GM10248 (cell line): Measurements from ENCODE around the gene HJURP.

Experiments used
- CTCF ChIA-PET: fragments of 300-600 bp; sonication (Branson Sonifier 250); formaldehyde crosslinking; extraction: SDS; loops from one replicate; lab custom pipeline; 2021; ENCODE audit warnings: antibody characterized with exemption; lab: Yijun Ruan, JAX
- POLR2A ChIA-PET: fragments of 350-650 bp; sonication (Branson Sonifier 250); formaldehyde crosslinking; extraction: SDS; loops from one replicate; lab custom pipeline; 2020; ENCODE audit warnings: antibody characterized with exemption; lab: Yijun Ruan, JAX
- DNase-seq: peaks from one replicate; pipeline ENCODE4 v3.0.0; 2012; ENCODE audit errors: extremely low spot score
- CTCF ChIP-seq: IDR thresholded peaks from 2 replicates; pipeline ENCODE4 v1.5.1; 2012; ENCODE audit warnings: mild to moderate bottlenecking, low read depth; ENCODE audit errors: extremely low read depth, missing control alignments, control extremely low read depth

HJURP gene

GRCh38 chr2:233857511-233858141 lies 3.3 kb upstream of the HJURP start:
- POLR2A ChIA-PET: no interaction called here

GRCh38 chr2:233856184-233856583 lies 1.8 kb upstream of the HJURP start:
- ChIA-PET CTCF (interaction anchor here (1.5 to 2.5 kb wide), 4 partner anchors 9 to 18 kb away, joined by 3 to 19 read pairs (median 8); no protein-coding TSS in a partner anchor), POLR2A (no interaction called here)
- DNase-seq: no peak
- no peak for TF ChIP-seq CTCF

More at GRCh38 chr2:233857511-233858141, 3.3 kb upstream of the HJURP start:
- no peak for DNase-seq
- TF ChIP-seq CTCF: peak; percentile 68
- CTCF ChIA-PET: interaction anchor here (0.7 to 2.5 kb wide), 17 partner anchors 8 to 643 kb away, joined by 3 to 19 read pairs (median 4); partner anchors contain the start of genes MSL3B and TRPM8

- DNase-seq: no peak
- ChIA-PET CTCF (interaction anchor here (1.6 to 2.2 kb wide), 2 partner anchors 8 to 11 kb away, joined by 4 to 6 read pairs; no protein-coding TSS in a partner anchor), POLR2A (no interaction called here)
- no peak for TF ChIP-seq CTCF
Observed at GRCh38 chr2:233855345-233855744, 1.0 kb upstream of the HJURP start.

- POLR2A ChIA-PET: no interaction called here
- CTCF ChIA-PET: no interaction called here
- TF ChIP-seq CTCF: no peak
Observed at GRCh38 chr2:233853883-233854240, 473 bp downstream of the HJURP start.

GRCh38 chr2:233853353-233853752 lies 982 bp downstream of the HJURP start:
- CTCF ChIA-PET: interaction anchor here (1.4 kb wide), 1 partner anchor 13 kb away, joined by 3 read pairs; no protein-coding TSS in a partner anchor

More at GRCh38 chr2:233853883-233854240, 473 bp downstream of the HJURP start:
- DNase-seq: no peak

GRCh38 chr2:233852056-233852455 lies 2.3 kb downstream of the HJURP start:
- POLR2A ChIA-PET: no interaction called here
- no peak for DNase-seq
- no peak for TF ChIP-seq CTCF
- CTCF ChIA-PET: interaction anchor here (1.4 kb wide), 1 partner anchor 14 kb away, joined by 3 read pairs; no protein-coding TSS in a partner anchor

More at GRCh38 chr2:233853353-233853752, 982 bp downstream of the HJURP start:
- POLR2A ChIA-PET: no interaction called here
- DNase-seq: no peak
- no peak for TF ChIP-seq CTCF
